DND-41 (cell line): ENCODE data around the gene LHFPL2.

ENCODE experiments used
- ATAC-seq: fragments of 200-7000 bp; cut with Tn5 transposase; 3 replicates; pipeline ENCODE4 v1.9.1; 2021; ENCODE audit warnings: low read depth; ENCODE audit not compliant: insufficient read depth
- DNase-seq: peaks from one replicate; pipeline ENCODE4 v3.0.0-alpha.2; 2020
- H2AFZ ChIP-seq: 2 replicates; pipeline ENCODE4 v1.6.0; 2012; ENCODE audit warnings: low read depth, low read length
- H3K27ac ChIP-seq: 2 replicates; pipeline ENCODE4 v1.5.1; 2012; ENCODE audit warnings: low read length, inconsistent platforms
- H3K27me3 ChIP-seq: fragments of 200-600 bp; sonication (generic); 2 replicates; pipeline ENCODE4 v1.6.0; 2012; ENCODE audit warnings: low read length, mild to moderate bottlenecking, inconsistent platforms; ENCODE audit not compliant: insufficient read depth, poor library complexity
- H3K36me3 ChIP-seq: 2 replicates; pipeline ENCODE4 v1.5.1; 2012; ENCODE audit warnings: low read length, inconsistent platforms; ENCODE audit not compliant: insufficient read depth
- H3K4me1 ChIP-seq: 2 replicates; pipeline ENCODE4 v1.5.1; 2012; ENCODE audit warnings: mild to moderate bottlenecking, low read length; ENCODE audit not compliant: insufficient read depth
- H3K4me2 ChIP-seq: 2 replicates; pipeline ENCODE4 v1.6.0; 2012; ENCODE audit warnings: mild to moderate bottlenecking, moderate library complexity, low read length, inconsistent platforms; ENCODE audit not compliant: insufficient read depth
- H3K4me3 ChIP-seq, 2 experiments: fragments of 200-600 bp in 1 of 2; shearing (Covaris generic) in 1 of 2; 2 replicates each; pipeline ENCODE4 v1.5.1; 2012 to 2016; ENCODE audit warnings: inconsistent platforms in 2 of 2, low read length in 2 of 2, mild to moderate bottlenecking in 2 of 2, low read depth in 1 of 2, moderate library complexity in 1 of 2
- H3K79me2 ChIP-seq: 2 replicates; pipeline ENCODE4 v1.6.0; 2012; ENCODE audit warnings: low read length, inconsistent platforms; ENCODE audit not compliant: insufficient read depth
- H3K9ac ChIP-seq: 2 replicates; pipeline ENCODE4 v1.6.0; 2012; ENCODE audit warnings: low read depth, mild to moderate bottlenecking, inconsistent platforms, low read length, moderate library complexity
- H3K9me3 ChIP-seq: 2 replicates; pipeline ENCODE4 v1.5.1; 2012; ENCODE audit warnings: low read length, moderate library complexity, mild to moderate bottlenecking, inconsistent platforms; ENCODE audit not compliant: insufficient read depth, severe bottlenecking
- H4K20me1 ChIP-seq: 2 replicates; pipeline ENCODE4 v1.6.0; 2012; ENCODE audit warnings: low read length; ENCODE audit not compliant: insufficient read depth
- CTCF ChIP-seq: IDR thresholded peaks from 2 replicates; pipeline ENCODE4 v1.5.1; 2012; ENCODE audit warnings: borderline replicate concordance, low read length, moderate library complexity, mild to moderate bottlenecking; ENCODE audit not compliant: poor library complexity, severe bottlenecking; ENCODE audit errors: extremely low read depth
- EZH2 ChIP-seq: IDR thresholded peaks from 3 replicates; pipeline ENCODE4 v1.6.1; 2012; ENCODE audit warnings: borderline replicate concordance, low read depth, mild to moderate bottlenecking, moderate library complexity, low read length, inconsistent platforms; ENCODE audit not compliant: severe bottlenecking

Gene LHFPL2

GRCh38 chr5:78562001-78562400, 86.6 kb downstream of the LHFPL2 start:
- H3K9me3 ChIP-seq = no peaks in the 10 kb centered on the region
- H3K27me3 ChIP-seq = peaks cover 9% of the 10 kb centered on the region
- H3K79me2 ChIP-seq = no peaks in the 10 kb centered on the region
- no peaks in the 10 kb centered on the region for H3K36me3 ChIP-seq
- no peak overlapping the region for H3K4me2 ChIP-seq
- TF ChIP-seq EZH2 = no peak
- no peak for TF ChIP-seq CTCF
- no peak overlapping the region for H3K4me3 ChIP-seq
- no peaks in the 10 kb centered on the region; the same call in 1 of the 2 replicates for H4K20me1 ChIP-seq
- DNase-seq (no peak), ATAC-seq (no peak)
- H3K4me1 ChIP-seq = no peaks in the 10 kb centered on the region
- no peak overlapping the region for H2AFZ ChIP-seq
- no peak overlapping the region for H3K27ac ChIP-seq
- no peak overlapping the region for H3K9ac ChIP-seq

GRCh38 chr5:78561261-78561660, 87.3 kb downstream of the LHFPL2 start:
- DNase-seq (no peak), ATAC-seq (no peak)
- Histone ChIP-seq H3K36me3 (no peaks in the 10 kb centered on the region), H2AFZ (no peak overlapping the region), H3K4me1 (no peaks in the 10 kb centered on the region), H4K20me1 (no peaks in the 10 kb centered on the region; the same call in 1 of the 2 replicates), H3K4me2 (no peak overlapping the region), H3K27ac (no peak overlapping the region), H3K9me3 (no peaks in the 10 kb centered on the region), H3K79me2 (no peaks in the 10 kb centered on the region), H3K27me3 (peaks cover 6% of the 10 kb centered on the region), H3K9ac (no peak overlapping the region), H3K4me3 (no peak overlapping the region)
- no peak for TF ChIP-seq EZH2
- TF ChIP-seq CTCF = no peak

GRCh38 chr5:78560000-78560855, 88.3 kb downstream of the LHFPL2 start:
- peaks cover 10% of the 10 kb centered on the region for H3K27me3 ChIP-seq
- no peaks in the 10 kb centered on the region for H3K4me1 ChIP-seq
- H3K9ac ChIP-seq = no peak overlapping the region
- no peak overlapping the region for H3K4me3 ChIP-seq
- ATAC-seq = no peak
- no peak overlapping the region for H3K27ac ChIP-seq
- no peaks in the 10 kb centered on the region for H3K9me3 ChIP-seq
- no peak overlapping the region for H3K4me2 ChIP-seq
- H2AFZ ChIP-seq = no peak overlapping the region
- H3K36me3 ChIP-seq = no peaks in the 10 kb centered on the region
- no peak for DNase-seq
- no peaks in the 10 kb centered on the region; the same call in 1 of the 2 replicates for H4K20me1 ChIP-seq
- H3K79me2 ChIP-seq = no peaks in the 10 kb centered on the region
- TF ChIP-seq EZH2 (no peak), CTCF (no peak)
